Gastroesophageal sphincter (tissue), 4 donors: ENCODE data around the gene GRIK1. TPM values are rescaled to one million over a fixed set of nuclear protein-coding genes. Genes with fewer than 3 reads are reported as not detected.

Experiments used
- ATAC-seq: fragments of 150-250 bp; one replicate; pipeline ENCODE4 v1.9.1; 2016; ENCODE audit warnings: mild to moderate bottlenecking, moderate library complexity
- H3K27ac ChIP-seq, 4 donors: fragments of 200-600 bp; sonication (generic) in 3 of 4; 1 replicate in 3 of 4; 2 replicates in 1 of 4; pipeline ENCODE4 v1.5.1; 2016 to 2019
- H3K27me3 ChIP-seq: fragments of 200-600 bp; sonication (generic); one replicate; pipeline ENCODE4 v1.5.1; 2019
- H3K36me3 ChIP-seq, 2 donors: fragments of 200-600 bp; sonication (generic); one replicate each; pipeline ENCODE4 v1.5.1; 2019; ENCODE audit warnings: control low read depth in 1 of 2
- H3K4me1 ChIP-seq, 3 donors: fragments of 200-600 bp; sonication (generic); 1 replicate in 2 of 3; 2 replicates in 1 of 3; pipeline ENCODE4 v1.5.1; 2016 to 2019; ENCODE audit warnings: control low read depth in 2 of 3
- H3K4me3 ChIP-seq, 2 donors: fragments of 200-600 bp; sonication (generic); one replicate each; pipeline ENCODE4 v1.5.1; 2019; ENCODE audit warnings: mild to moderate bottlenecking in 1 of 2, moderate library complexity in 1 of 2
- H3K9me3 ChIP-seq, 3 donors: fragments of 200-600 bp; sonication (generic); one replicate each; pipeline ENCODE4 v1.5.1; 2017 to 2019; ENCODE audit warnings: control low read depth in 2 of 3
- CTCF ChIP-seq, 4 experiments: fragments of 200-600 bp in 2 of 4; fragments of 450-650 bp in 2 of 4; sonication (generic) in 1 of 4; IDR thresholded peaks; one replicate each; pipeline ENCODE4 v1.5.1; 2017 to 2019; ENCODE audit warnings: antibody characterized with exemption in 4 of 4, mild to moderate bottlenecking in 2 of 4, moderate library complexity in 2 of 4
- EP300 ChIP-seq: sonication (generic); formaldehyde crosslinking; IDR thresholded peaks from one replicate; pipeline ENCODE4 v1.6.1; 2017; ENCODE audit warnings: antibody characterized with exemption, mild to moderate bottlenecking
- POLR2A ChIP-seq, 2 donors: fragments of 450-650 bp; IDR thresholded peaks; one replicate each; pipeline ENCODE4 v1.6.1; 2017; ENCODE audit warnings: antibody characterized with exemption in 2 of 2, mild to moderate bottlenecking in 2 of 2, moderate library complexity in 1 of 2
- POLR2AphosphoS5 ChIP-seq: sonication (generic); formaldehyde crosslinking; IDR thresholded peaks from one replicate; pipeline ENCODE4 v1.6.1; 2017; ENCODE audit warnings: antibody characterized with exemption
- WGBS, 2 donors: methylation state at CpG; one replicate each; pipeline ENCODE4 v1.1.5; 2018; ENCODE audit warnings: low coverage in 1 of 2; 5-methylcytosine and 5-hydroxymethylcytosine counted together
- total RNA-seq, 4 donors: library from RNA; depleted of rRNA; stranded (reverse); fragments of >200 nt; gene quantifications; one replicate each; pipeline ENCODE4 v1.1.0, GENCODE V29; 2016

Gene GRIK1
- total RNA-seq, 4 donors from 2014 or later: 0.32 to 0.67 TPM; not detected in 2

- no peak overlapping the region for H3K4me3 ChIP-seq
- 84 to 93% methylated on average over 3 of the region's 3 CpGs for WGBS, 2 donors
- no peak overlapping the region for H3K27ac ChIP-seq
- no peak for ATAC-seq
- no peaks in the 10 kb centered on the region for H3K36me3 ChIP-seq
- TF ChIP-seq POLR2AphosphoS5: no peak
- no peak for TF ChIP-seq POLR2A (IDR thresholded peaks at IDR 0.05)
- no peak for TF ChIP-seq EP300
- no peak for TF ChIP-seq CTCF (IDR thresholded peaks at IDR 0.05)
- H3K27me3 ChIP-seq: no peaks in the 10 kb centered on the region
- H3K4me1 ChIP-seq: no peaks in the 10 kb centered on the region
- H3K9me3 ChIP-seq: no peaks in the 10 kb centered on the region
Observed at GRCh38 chr21:29534448-29534847, 405.3 kb downstream of the GRIK1 start.

- ATAC-seq: no peak
- Histone ChIP-seq H3K4me3 (no peak overlapping the region), H3K27ac (no peak overlapping the region), H3K4me1 (peaks cover 0 to 2% (median 0%) of the 10 kb centered on the region in 3 donors), H3K9me3 (peaks cover 0 to 8% (median 0%) of the 10 kb centered on the region in 3 donors), H3K27me3 (no peaks in the 10 kb centered on the region), H3K36me3 (no peaks in the 10 kb centered on the region)
- 91 to 100% methylated on average over 4 of the region's 4 CpGs for WGBS, 2 donors
- TF ChIP-seq CTCF (IDR thresholded peaks at IDR 0.05) (no peak), POLR2AphosphoS5 (no peak), EP300 (no peak), POLR2A (IDR thresholded peaks at IDR 0.05) (no peak)
Observed at GRCh38 chr21:29529139-29529538, 410.7 kb downstream of the GRIK1 start.

GRCh38 chr21:29526545-29526944, 413.3 kb downstream of the GRIK1 start:
- Histone ChIP-seq H3K4me3 (no peak overlapping the region), H3K27me3 (no peaks in the 10 kb centered on the region), H3K4me1 (peaks cover 0 to 12% (median 0%) of the 10 kb centered on the region in 3 donors), H3K27ac (no peak overlapping the region), H3K9me3 (peaks cover 0 to 8% (median 0%) of the 10 kb centered on the region in 3 donors), H3K36me3 (no peaks in the 10 kb centered on the region)
- TF ChIP-seq EP300 (no peak), POLR2AphosphoS5 (no peak), POLR2A (IDR thresholded peaks at IDR 0.05) (no peak), CTCF (IDR thresholded peaks at IDR 0.05) (no peak)
- no peak for ATAC-seq
- WGBS, 2 donors: no CpG with 5 or more reads among the region's 2 CpGs

- peaks cover 0 to 12% (median 0%) of the 10 kb centered on the region in 3 donors for H3K4me1 ChIP-seq
- H3K27ac ChIP-seq: peak overlapping the region in 2 of 4 donors; percentile 1
- peaks cover 0 to 8% (median 0%) of the 10 kb centered on the region in 3 donors for H3K9me3 ChIP-seq
- H3K36me3 ChIP-seq: no peaks in the 10 kb centered on the region
- WGBS, 2 donors: 11 to 63% methylated on average over 1 of the region's 1 CpG
- no peak for TF ChIP-seq POLR2AphosphoS5
- no peak for TF ChIP-seq EP300
- no peak for TF ChIP-seq POLR2A (IDR thresholded peaks at IDR 0.05)
- TF ChIP-seq CTCF (IDR thresholded peaks at IDR 0.05): no peak
- no peaks in the 10 kb centered on the region for H3K27me3 ChIP-seq
- ATAC-seq: peak; percentile 85
- no peak overlapping the region for H3K4me3 ChIP-seq
Observed at GRCh38 chr21:29524055-29524454, 415.7 kb downstream of the GRIK1 start.

- WGBS, 2 donors: 40% methylated on average over 1 of the region's 1 CpG; no CpG with 5 or more reads in 1 of the 2 donors
- peak overlapping the region in 1 of 4 donors; percentile 1 for H3K27ac ChIP-seq
- H3K9me3 ChIP-seq: peaks cover 0 to 8% (median 0%) of the 10 kb centered on the region in 3 donors
- TF ChIP-seq POLR2AphosphoS5 (peak; percentile 34), EP300 (no peak), POLR2A (IDR thresholded peaks at IDR 0.05) (no peak), CTCF (IDR thresholded peaks at IDR 0.05) (no peak)
- peak; percentile 84 for ATAC-seq
- peaks cover 0 to 12% (median 0%) of the 10 kb centered on the region in 3 donors for H3K4me1 ChIP-seq
- H3K27me3 ChIP-seq: no peaks in the 10 kb centered on the region
- H3K4me3 ChIP-seq: no peak overlapping the region
- H3K36me3 ChIP-seq: no peaks in the 10 kb centered on the region
Observed at GRCh38 chr21:29523646-29524045, 416.1 kb downstream of the GRIK1 start.
